HT-29 (cell line): ENCODE results near the gene SH3BP2. TPM values are rescaled to one million over a fixed set of nuclear protein-coding genes. Genes with fewer than 3 reads are reported as not detected.

ENCODE experiments used
- DNase-seq: peaks from one replicate; pipeline ENCODE4 v3.0.0-alpha.2; 2015; ENCODE audit warnings: low spot score
- total RNA-seq: library from RNA; depleted of rRNA; stranded (reverse); fragments of >200 nt; shearing (Covaris generic); gene quantifications from 2 replicates; pipeline ENCODE4 v1.2.3, GENCODE V29; 2014

SH3BP2 gene
- total RNA-seq, 1 experiment from 2014 or later: 166 TPM

GRCh38 chr4:2817701-2818350 lies 24.9 kb downstream of the SH3BP2 start:
- peak; percentile 48 for DNase-seq

GRCh38 chr4:2818351-2818939 lies 25.6 kb downstream of the SH3BP2 start:
- DNase-seq: no peak

DNA sequence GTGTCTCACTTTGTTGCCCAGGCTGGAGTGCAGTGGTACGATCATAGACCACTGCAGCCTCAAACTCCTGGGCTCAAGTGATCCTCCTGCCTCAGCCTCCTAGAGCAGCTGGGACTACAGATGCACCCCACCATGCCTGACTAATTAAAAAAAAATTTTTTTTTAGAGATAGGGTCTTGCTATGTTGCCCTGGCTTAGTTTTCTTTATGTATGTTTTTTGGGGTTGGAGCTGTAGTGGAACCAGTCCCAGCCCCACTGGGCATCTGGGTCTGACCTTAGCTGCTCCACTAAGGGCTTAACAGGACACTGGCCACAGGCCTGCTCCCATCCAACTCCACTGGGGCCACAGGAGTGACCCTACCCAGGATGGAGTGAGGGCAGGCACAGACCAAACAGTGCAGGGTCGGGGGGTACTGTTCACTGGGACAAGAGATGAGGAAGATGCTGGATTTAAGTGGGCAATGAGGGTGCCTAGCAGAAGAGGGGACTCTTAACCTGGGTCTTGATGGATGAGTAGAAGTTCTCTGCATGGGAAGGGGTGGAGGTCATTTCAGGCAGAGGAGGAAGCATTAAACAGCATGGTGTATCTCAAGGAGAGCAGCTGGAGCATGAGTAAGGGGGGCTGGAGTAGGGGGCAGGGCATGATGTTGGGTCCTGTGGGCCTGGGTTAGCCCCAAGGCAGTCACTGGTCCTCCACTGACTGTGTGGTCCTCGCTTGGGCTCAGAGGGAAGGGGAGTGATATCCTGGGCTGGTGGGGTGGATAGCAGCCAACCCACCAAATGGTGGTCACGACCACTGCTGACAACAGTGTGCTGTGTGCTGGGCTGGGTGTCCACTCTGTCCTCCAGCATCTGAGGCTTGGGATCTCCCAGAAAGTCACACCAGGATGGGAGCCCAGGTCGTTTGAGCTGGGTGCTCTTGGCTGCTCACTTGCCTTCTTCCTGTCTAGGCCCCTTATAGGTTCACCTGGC lies 26.6 kb downstream of the SH3BP2 start:
- no peak for DNase-seq

- no peak for DNase-seq
Measured at GRCh38 chr4:2820216-2820982, 27.5 kb downstream of the SH3BP2 start.

DNA sequence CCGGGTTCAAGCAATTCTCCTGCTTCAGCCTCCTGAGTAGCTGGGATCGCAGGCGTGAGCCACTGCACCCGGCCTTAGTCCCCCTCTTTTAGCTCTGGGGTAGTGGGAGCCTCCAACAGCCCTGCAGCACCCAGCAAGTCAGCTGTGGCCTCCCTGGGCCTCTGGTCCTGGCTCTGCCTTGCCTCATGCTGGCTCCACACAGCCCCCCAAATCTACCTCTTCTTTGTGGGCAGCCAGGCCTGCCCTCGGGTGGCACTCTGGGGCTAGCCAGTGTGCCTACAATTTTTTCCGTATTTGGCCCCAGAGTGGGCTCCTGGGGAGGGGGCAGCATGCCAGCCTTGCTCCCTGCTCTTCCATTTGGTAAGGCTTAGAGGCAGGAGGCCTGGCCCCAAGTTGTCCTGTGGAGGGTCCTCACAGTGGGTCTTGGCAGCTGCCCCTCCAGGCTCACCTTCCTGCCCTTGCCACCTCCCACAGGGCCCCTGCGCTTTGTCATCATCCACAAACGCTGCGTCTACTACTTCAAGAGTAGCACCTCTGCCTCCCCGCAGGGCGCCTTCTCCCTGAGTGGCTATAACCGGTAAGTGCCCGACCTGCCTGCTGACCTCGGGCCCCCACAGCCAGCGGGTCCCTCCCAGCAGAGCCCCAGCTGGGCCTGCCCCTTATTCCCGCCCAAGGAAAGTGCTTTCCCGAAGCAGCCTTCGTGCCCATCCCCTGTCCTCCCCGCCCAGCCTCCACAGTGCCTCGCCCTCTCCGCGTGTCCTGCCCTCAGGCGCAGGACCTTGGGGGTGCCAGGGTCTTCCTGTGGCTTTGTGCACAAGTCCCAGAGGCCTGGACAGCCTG lies 29.8 kb downstream of the SH3BP2 start:
- no peak for DNase-seq

- DNase-seq: no peak
Measured at GRCh38 chr4:2823301-2823670, 30.4 kb downstream of the SH3BP2 start.

GRCh38 chr4:2823671-2824328 lies 30.9 kb downstream of the SH3BP2 start:
- no peak for DNase-seq

- no peak for DNase-seq
Measured at GRCh38 chr4:2824329-2824835, 31.5 kb downstream of the SH3BP2 start.

- DNase-seq: no peak
Measured at GRCh38 chr4:2824836-2825381, 32.0 kb downstream of the SH3BP2 start.

DNA sequence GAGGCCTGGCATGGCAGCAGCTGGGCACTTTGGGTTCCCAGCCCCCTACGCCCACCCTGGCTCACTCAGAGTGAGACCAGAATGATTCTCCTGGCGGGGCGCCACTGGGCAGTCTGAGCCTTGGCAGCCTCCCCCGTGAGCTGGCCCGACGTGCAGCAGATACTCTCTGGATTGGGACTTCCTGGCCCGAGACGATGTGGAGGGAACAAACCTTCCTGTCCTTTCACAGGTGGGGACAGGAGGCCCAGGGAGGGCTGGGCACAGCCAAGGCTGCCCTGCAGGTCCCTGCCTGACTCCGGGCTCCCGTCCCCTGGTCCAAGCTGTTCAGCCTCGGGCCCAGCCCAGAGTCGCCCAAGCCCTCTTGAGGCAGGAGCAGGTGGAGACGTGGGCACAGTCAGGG lies 32.9 kb downstream of the SH3BP2 start:
- DNase-seq: no peak

- DNase-seq: no peak
Measured at GRCh38 chr4:2827071-2827873, 34.4 kb downstream of the SH3BP2 start.

GRCh38 chr4:2827874-2828751 lies 35.2 kb downstream of the SH3BP2 start:
- DNase-seq: no peak

DNA sequence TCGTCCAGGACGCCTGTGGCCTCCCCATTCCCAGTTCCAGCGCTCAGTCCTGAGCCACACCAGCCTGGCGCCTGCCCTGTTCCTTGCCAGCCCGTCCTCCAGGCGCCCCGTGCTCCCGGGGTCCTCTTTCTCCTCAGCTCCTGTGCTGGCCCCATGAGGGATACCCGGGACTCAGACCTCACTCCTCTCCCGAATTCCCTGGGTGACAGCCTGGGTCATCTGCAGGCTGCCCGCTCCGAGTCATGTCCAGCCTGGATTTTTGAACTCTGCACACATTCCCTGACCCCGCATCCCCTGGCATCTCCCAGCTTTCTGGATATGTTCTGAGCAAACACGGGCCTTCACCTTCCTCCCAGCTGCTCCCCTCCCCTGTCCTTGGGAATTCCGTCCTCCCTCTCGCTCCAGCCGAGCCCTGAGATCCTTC lies 35.9 kb downstream of the SH3BP2 start:
- DNase-seq: no peak

DNA sequence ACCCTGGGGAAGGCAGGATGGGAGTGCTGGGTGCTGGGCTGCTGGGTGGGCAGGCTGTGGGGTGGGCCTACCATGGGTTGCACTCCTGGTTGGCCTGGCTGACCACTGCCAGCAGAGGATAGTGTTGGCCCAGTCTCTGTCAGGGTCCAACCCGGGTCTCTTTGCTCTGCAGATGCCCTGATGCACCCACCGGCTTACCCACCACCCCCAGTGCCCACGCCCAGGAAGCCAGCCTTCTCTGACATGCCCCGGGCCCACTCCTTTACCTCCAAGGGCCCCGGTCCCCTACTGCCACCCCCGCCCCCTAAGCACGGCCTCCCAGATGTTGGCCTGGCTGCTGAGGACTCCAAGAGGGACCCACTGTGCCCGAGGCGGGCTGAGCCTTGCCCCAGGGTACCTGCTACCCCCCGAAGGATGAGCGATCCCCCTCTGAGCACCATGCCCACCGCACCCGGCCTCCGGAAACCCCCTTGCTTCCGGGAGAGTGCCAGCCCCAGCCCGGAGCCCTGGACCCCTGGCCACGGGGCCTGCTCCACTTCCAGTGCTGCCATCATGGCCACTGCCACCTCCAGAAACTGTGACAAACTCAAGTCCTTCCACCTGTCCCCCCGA lies 36.5 kb downstream of the SH3BP2 start:
- no peak for DNase-seq

DNA sequence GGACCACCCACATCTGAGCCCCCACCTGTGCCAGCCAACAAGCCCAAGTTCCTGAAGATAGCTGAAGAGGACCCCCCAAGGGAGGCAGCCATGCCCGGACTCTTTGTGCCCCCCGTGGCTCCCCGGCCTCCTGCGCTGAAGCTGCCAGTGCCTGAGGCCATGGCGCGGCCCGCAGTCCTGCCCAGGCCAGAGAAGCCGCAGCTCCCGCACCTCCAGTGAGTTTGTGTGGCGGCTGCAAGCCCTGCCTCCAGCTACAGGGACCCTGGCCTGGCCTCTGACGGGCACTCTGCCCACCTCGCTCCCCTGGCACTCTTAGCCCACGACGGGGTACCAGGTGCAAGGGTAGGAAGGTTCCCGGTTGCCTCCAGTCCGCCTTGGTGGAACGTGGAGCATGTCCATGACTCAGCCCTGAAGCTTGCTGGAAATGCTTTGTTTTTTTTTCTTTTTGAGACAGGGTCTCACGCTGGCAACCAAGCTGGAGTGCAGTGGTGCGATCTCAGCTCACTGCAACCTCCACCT lies 37.1 kb downstream of the SH3BP2 start:
- no peak for DNase-seq

DNA sequence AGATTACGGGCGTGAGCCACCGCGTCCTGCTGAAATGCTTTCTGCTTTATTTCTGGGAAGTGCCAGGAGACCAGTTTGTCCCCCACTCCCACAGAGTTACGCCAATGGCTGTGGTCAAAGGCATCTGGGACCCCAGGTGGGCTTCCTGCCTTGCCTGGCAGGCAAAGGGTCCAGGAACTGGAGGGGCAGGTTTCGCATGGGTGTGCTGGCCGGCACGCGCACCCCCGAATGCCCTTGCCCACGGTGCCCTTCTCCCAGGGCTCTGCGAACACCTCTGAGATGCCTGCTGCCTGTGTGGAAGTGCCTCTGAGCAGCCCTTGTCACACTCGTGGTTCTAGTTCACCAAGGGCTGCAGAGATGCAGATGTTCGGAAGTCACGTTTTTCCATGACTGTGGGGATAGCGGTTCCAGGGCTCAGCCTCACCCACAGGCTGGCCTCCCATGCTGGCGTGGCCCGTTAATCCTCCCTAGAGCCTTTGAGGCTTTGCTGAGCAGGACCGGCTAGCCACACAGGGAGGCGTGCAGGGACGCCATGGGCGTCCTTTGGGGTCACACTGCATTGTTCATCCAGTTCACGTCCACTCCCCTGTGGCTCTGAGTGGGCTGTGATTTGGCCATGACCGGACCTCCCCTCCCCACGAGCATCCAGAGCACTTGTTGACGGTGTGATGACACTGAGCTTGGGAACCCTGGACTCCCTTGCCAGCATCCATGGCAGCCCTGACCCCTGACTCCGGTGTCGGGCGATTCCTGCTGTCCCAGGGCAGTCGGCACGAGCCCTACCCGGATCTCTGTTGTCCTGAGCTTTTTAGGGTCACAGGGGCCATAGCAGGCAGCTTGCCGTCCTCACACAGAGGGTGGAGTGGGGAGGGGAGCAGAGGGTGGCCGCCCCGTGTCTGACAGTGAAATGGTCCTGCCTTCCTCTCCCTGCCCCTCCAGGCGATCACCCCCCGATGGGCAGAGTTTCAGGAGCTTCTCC lies 38.0 kb downstream of the SH3BP2 start:
- no peak for DNase-seq
